Stimulated activated CD4-positive, alpha-beta T cell treated with anti-CD3 and anti-CD28 coated beads, Interleukin-4, amount 100 ng/mL, for 4 hours (primary cell): ENCODE data around the gene SSU72.
"Not testable (repeated sequence)": the region's sequence is repeated elsewhere in the genome, so short reads cannot be mapped to it uniquely, and the experiment has no call there.

Experiments
- DNase-seq, 2 experiments: peaks; one replicate each; pipeline ENCODE4 v3.0.0-alpha.2; 2020

Gene SSU72

GRCh38 chr1:1494311-1494710 is 80.4 kb downstream of the SSU72 start:
- not testable (repeated sequence) for DNase-seq
